CD4-positive, alpha-beta T cell treated with Interleukin-2 at 100 ng/mL for 4 hours (primary cell): ENCODE results near the gene WDR54.

ENCODE experiments used
- DNase-seq: peaks from one replicate; pipeline ENCODE4 v3.0.0-alpha.2; 2020; ENCODE audit warnings: low spot score

Gene WDR54

GRCh38 chr2:74421221-74421870 is at the start of gene WDR54, which contains the start of gene C2orf81:
TSS of gene WDR54 (plus strand) at chr2:74421730. CDS start at chr2:74422154, 424 bp downstream.
TSS of gene C2orf81 (minus strand) at chr2:74421619. CDS start at chr2:74421560, 59 bp downstream.
- DNase-seq: peak; percentile 94

GRCh38 chr2:74372674-74373073 is 48.9 kb upstream of the WDR54 start:
- no peak for DNase-seq

GRCh38 chr2:74373221-74373676 is 48.3 kb upstream of the WDR54 start:
- no peak for DNase-seq

- DNase-seq: no peak
These were observed 47.5 kb upstream of the WDR54 start for GRCh38 chr2:74373985-74374384.

GRCh38 chr2:74374509-74375205 is 46.9 kb upstream of the WDR54 start:
- no peak for DNase-seq

GRCh38 chr2:74375838-74376237 is 45.7 kb upstream of the WDR54 start:
- no peak for DNase-seq

- DNase-seq: no peak
These were observed 43.5 kb upstream of the WDR54 start for GRCh38 chr2:74378007-74378406.

GRCh38 chr2:74379851-74380789 is 41.4 kb upstream of the WDR54 start, which contains the start of gene DCTN1:
TSS of gene DCTN1 (minus strand) at chr2:74380311. CDS start at chr2:74380037, 274 bp downstream.
- peak; percentile 15 for DNase-seq

- DNase-seq: no peak
These were observed 39.8 kb upstream of the WDR54 start for GRCh38 chr2:74381751-74382150.

- DNase-seq: no peak
These were observed 38.3 kb upstream of the WDR54 start for GRCh38 chr2:74383254-74383653.

GRCh38 chr2:74384051-74384450 is 37.5 kb upstream of the WDR54 start:
- no peak for DNase-seq

GRCh38 chr2:74385396-74385795 is 36.1 kb upstream of the WDR54 start:
- no peak for DNase-seq

- DNase-seq: no peak
These were observed 34.2 kb upstream of the WDR54 start for GRCh38 chr2:74387346-74387745.

- DNase-seq: no peak
These were observed 30.9 kb upstream of the WDR54 start for GRCh38 chr2:74390606-74391005.

GRCh38 chr2:74391209-74391579 is 30.3 kb upstream of the WDR54 start:
- peak; percentile 4 for DNase-seq

- DNase-seq: peak; percentile 96
These were observed 29.7 kb upstream of the WDR54 start for GRCh38 chr2:74391580-74392448.

GRCh38 chr2:74392449-74392743 is 29.1 kb upstream of the WDR54 start:
- DNase-seq: no peak

- no peak for DNase-seq
These were observed 28.0 kb upstream of the WDR54 start for GRCh38 chr2:74393525-74393924.

- no peak for DNase-seq
These were observed 25.4 kb upstream of the WDR54 start for GRCh38 chr2:74396149-74396548.

GRCh38 chr2:74399785-74400184 is 21.7 kb upstream of the WDR54 start:
- DNase-seq: peak; percentile 55

- DNase-seq: no peak
These were observed 19.6 kb upstream of the WDR54 start for GRCh38 chr2:74401891-74402290.

- DNase-seq: no peak
These were observed 15.5 kb upstream of the WDR54 start for GRCh38 chr2:74406035-74406434.
